SH-SY5Y (cell line): Measurements from ENCODE around the gene HTRA3.

Experiments
- GATA2 ChIP-seq: IDR thresholded peaks from 2 replicates; pipeline ENCODE4 v1.6.1; 2011; ENCODE audit warnings: mild to moderate bottlenecking, low read depth, low read length
- GATA3 ChIP-seq: IDR thresholded peaks from 2 replicates; pipeline ENCODE4 v1.6.1; 2011; ENCODE audit warnings: low read depth, mild to moderate bottlenecking, low read length, moderate library complexity

HTRA3 gene

GRCh38 chr4:8248091-8248490, 21.5 kb upstream of the HTRA3 start:
- TF ChIP-seq GATA2 = no peak
- no peak for TF ChIP-seq GATA3

DNA sequence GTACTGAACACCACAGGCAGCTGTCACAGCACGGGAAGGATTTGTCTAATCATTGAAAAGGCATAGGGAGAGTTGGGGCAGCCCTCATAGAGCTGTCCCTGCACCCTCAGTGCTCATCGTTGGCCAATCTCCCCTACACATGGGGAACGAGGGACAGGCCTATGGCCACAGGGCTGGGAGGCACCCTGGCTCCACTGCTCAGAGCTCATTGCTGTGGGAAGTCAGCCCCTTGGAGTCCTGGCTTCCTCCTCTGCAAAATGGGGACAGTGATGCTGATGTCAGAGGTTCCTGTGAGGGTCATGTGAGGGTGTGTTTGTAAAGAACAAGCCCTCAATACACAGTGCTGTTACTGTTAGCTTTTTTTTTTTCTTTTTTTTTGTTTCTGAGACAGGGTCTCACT, 19.3 kb upstream of the HTRA3 start:
- TF ChIP-seq GATA2 (no peak), GATA3 (no peak)

DNA sequence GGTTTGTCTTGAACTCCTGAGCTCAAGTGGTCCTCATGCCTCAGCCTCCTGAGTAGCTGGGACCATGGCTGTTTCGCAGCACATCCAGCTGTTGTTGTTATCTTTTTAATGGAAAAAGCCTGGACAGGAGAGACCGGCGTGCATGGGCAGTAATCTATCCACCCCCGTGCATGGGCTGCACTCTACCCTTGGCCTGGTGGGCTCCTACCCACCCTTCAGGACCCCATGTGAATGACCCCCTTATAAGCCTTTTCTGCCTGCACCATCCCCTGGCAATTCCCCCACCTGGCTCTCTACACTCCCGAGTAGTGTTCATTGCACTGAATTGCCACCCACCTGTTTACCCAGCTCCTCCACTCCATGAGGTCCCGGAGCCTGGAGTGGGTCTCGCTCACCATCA, 18.9 kb upstream of the HTRA3 start:
- no peak for TF ChIP-seq GATA2
- no peak for TF ChIP-seq GATA3

- TF ChIP-seq GATA2 (no peak), GATA3 (no peak)
Measured at GRCh38 chr4:8251110-8251883, 18.3 kb upstream of the HTRA3 start.

DNA sequence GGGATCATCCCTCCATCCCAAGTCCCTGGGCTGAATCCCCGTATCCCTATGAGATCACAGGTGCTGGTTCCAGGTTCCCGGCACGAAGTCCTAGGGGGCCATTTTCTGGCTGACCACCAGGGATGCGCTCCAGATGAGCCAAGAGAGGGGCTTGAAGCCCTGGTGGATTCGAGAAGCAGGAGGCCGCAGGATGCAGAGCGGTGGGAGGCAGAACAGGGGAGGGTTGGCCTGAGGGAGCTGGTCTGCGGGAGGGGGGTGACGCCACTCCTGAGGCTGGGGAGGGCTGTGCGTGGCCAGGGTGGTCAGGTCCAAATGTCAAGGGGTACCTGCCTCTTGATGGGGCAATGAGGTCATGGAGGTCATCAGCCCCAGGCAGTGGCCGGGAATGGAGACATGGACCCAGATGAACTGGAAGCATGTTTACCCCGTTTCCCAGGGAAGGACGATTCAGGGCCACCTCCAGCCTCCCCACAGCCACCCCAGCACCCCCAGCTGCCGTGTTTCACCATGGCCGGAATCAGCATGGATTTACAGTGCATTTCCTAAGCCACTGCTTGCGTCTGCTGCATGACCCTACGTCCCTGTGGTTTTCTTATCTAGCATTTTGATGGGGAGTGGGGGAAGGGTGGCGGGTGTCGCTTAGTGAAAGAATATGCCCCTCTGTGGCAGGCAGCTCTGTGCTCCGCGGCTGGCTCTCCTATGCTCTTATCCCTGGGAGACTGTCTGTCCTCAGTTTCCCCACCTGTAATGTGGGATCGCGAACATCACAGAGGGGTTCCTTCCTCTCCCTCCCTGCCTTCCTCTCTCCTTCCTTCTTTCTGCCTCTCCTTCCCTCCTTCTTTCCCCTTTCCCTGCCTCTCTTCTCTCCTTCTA, 17.0 kb upstream of the HTRA3 start:
- no peak for TF ChIP-seq GATA2
- TF ChIP-seq GATA3 = no peak

DNA sequence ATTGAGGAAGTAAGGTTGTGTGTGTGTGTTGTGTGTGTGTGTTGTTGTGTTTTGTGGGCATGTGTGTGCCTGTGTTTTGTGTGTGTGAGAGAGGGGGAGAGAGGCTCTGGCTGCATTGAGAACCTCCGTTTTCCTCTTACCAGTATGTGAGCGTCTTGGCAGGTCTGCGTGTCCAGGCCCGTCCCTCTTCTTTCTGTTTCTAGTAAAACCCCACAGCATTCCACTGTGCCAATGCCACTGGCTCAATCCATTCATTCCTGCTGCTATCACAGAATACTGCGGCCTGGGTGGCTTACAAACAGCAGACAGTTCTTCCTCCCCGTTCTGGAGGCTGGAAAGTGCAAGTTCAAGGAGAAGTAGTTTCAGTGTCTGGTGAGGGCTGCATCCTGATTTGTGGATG, 15.5 kb upstream of the HTRA3 start:
- TF ChIP-seq GATA2 (no peak), GATA3 (no peak)

DNA sequence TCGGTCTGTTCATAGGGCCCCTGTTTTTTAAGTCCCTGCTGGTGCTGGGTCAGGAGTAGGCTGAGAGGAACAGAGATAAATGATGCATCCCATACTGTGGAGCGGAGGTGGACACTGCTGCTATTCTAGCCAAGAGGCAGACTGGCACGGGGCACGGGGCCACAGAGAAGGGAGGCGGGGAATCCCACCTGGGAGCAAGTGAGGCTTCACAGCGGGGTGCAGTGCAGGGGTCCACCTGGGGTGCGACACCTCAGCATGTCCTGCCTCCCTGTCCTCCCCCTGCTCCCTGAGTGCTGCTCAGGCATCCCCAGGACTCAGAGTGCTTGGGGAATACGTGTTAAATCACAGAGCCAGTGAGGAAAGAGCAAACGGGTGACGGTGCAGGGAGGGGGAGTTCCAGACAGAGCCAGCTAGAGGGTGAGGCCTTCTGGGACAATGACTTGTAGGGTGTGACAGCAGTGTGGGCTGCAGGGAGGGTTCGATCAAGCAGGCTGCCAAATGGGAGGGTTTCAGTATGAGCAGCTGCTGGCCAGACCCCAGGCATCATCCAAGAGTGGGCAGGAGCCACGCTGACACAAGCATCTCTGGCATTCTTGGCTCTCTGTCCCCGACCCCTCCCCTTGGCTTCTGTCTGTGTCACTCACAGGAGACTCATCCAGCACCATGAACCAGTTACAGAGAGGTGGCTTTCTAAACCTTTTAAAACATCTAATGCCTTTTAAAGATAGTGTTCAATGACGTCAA, 13.7 kb upstream of the HTRA3 start:
- TF ChIP-seq GATA2 (no peak), GATA3 (no peak)

GRCh38 chr4:8257854-8258253, 11.7 kb upstream of the HTRA3 start:
- TF ChIP-seq GATA3 = no peak
- no peak for TF ChIP-seq GATA2

DNA sequence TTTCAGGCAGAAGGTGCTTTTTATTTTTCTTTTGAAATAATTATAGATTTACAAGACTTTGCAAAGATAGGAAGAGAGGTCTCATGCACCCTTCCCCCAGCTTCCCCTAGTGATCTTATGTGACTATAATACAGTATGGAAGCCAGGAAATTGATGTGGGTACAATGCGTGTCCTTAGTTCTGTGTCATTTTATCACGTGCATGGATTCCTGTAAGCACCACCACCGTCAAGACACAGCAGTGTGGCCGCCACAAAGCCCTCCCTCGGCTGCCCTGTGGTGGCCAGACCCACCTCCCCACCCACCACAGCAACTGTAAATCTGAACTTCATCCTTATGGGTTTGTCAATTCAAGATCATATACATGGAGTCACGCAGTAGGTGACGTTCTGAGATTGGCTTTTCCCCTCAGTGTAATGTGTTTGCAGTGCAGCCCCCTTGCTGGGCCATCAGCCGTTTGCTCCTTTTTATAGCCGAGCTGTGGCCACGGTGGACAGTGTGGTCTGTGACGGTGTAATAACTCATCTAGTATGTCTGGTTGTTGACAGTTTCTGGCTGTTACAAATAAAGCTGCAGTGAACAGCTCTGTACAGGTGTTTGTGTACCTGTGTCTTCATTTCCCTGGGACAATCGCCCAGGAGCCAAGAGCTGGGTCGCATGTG, 10.9 kb upstream of the HTRA3 start:
- TF ChIP-seq GATA3 (no peak), GATA2 (no peak)

GRCh38 chr4:8259743-8260430, 9.7 kb upstream of the HTRA3 start:
- TF ChIP-seq GATA2 (no peak), GATA3 (no peak)

DNA sequence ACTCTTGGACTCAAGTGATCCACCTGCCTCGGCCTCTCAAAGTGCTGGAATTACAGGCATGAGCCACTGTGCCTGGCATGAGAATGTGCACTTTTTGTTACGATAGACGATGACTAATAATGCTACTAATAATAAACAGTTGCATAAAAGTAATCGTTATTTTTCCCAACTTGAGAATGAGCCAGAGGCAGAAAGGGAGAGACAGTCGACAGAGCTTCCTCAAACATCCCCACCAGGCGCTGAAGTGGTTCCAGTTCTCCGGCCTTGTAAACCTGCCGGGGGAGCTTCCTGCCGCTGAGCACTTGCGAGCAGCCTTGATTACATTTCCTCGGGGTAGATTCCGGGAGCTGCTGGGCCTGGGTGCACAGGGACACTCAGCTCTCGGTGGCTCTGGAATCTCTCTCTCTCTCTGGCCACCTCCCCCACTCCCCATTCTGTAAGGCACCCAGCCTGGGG, 8.9 kb upstream of the HTRA3 start:
- TF ChIP-seq GATA2 = no peak
- TF ChIP-seq GATA3 = no peak

DNA sequence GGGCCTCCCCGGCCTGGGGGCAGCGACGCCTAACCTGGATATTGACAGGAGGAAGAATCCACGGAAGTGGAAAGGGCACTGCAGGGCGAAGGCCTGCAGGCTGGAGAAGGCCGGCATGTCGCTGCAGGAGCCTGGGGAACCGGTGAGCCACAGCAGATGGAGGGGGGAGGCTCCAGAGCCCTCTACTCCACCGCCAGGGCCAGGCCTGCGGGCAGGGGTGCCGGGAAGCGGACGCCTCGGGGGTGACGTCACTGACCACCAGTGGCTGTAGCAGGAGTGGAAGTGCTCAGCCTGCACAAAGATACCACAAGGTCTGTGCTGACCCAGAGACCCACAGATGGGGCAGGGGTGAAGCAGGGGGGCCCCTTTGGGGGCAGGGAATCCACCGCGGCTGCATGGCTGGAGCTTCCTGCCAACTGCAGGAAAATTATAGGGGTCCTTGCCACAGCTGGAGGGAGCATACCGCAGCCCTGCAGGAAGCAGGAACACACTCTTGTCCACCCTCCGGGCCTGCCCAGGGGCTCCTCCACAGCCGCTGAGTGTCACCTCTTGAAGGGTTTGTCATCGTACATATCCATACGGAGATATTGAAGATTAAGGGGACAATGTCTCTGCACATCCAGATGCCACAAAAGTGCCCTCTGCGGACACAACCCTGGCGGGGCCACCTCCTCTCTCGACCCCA, 7.6 kb upstream of the HTRA3 start:
- TF ChIP-seq GATA2 (no peak), GATA3 (no peak)
